A673 (cell line): ENCODE data around the gene PEX11G. TPM values are rescaled to one million over a fixed set of nuclear protein-coding genes. Genes with fewer than 3 reads are reported as not detected.

Source experiments
- BruUV-seq: library from RNA; stranded (reverse); fragments of 400-500 nt; replicated peaks from 2 replicates; lab custom pipeline; 2021; lab: Mats Ljungman, UMichigan
- CTCF ChIA-PET: fragments of 300-600 bp; sonication (Branson Sonifier 250); formaldehyde crosslinking; loops from one replicate; lab custom pipeline; 2022; ENCODE audit warnings: antibody characterized with exemption; lab: Charles Lee
- POLR2A ChIA-PET: fragments of 300-600 bp; sonication (Branson Sonifier 250); formaldehyde crosslinking; loops from one replicate; lab custom pipeline; 2022; ENCODE audit warnings: antibody characterized with exemption; ENCODE audit not compliant: low non-redundant PET; lab: Charles Lee
- DNase-seq: peaks from one replicate; pipeline ENCODE4 v3.0.0-alpha.2; 2015; ENCODE audit warnings: low spot score
- H3K27ac ChIP-seq: fragments of 200-600 bp; sonication (generic); 2 replicates; pipeline ENCODE4 v1.5.1; 2016; ENCODE audit warnings: mixed run types, low read depth, mild to moderate bottlenecking, mixed read lengths, antibody characterized with exemption, low read length; ENCODE audit not compliant: poor library complexity, severe bottlenecking
- H3K27me3 ChIP-seq: fragments of 200-600 bp; sonication (generic); replicated peaks from 2 replicates; pipeline ENCODE4 v1.6.1; 2017; ENCODE audit warnings: mixed run types, low read depth, mild to moderate bottlenecking, mixed read lengths, antibody characterized with exemption, low read length; ENCODE audit not compliant: insufficient read depth, poor library complexity
- H3K36me3 ChIP-seq: fragments of 200-600 bp; sonication (generic); 2 replicates; pipeline ENCODE4 v1.6.1; 2016; ENCODE audit warnings: mixed run types, mild to moderate bottlenecking, mixed read lengths, antibody characterized with exemption, low read length; ENCODE audit not compliant: insufficient read depth, poor library complexity, severe bottlenecking
- H3K4me1 ChIP-seq: fragments of 200-600 bp; sonication (generic); 2 replicates; pipeline ENCODE4 v1.6.1; 2017; ENCODE audit warnings: mixed run types, mild to moderate bottlenecking, mixed read lengths, antibody characterized with exemption, low read length; ENCODE audit not compliant: insufficient read depth, poor library complexity, severe bottlenecking
- H3K4me3 ChIP-seq: fragments of 200-600 bp; sonication (generic); 2 replicates; pipeline ENCODE4 v1.5.1; 2016; ENCODE audit warnings: low read depth, mixed run types, mild to moderate bottlenecking, mixed read lengths, low read length; ENCODE audit not compliant: poor library complexity, severe bottlenecking
- H3K9me3 ChIP-seq: fragments of 200-600 bp; sonication (generic); 2 replicates; pipeline ENCODE4 v1.6.1; 2016; ENCODE audit warnings: mixed run types, low read depth, mild to moderate bottlenecking, mixed read lengths, antibody characterized with exemption, low read length; ENCODE audit not compliant: poor library complexity, severe bottlenecking
- EZH2 ChIP-seq: fragments of 200-600 bp; sonication (generic); IDR thresholded peaks from 2 replicates; pipeline ENCODE4 v1.6.1; 2017; ENCODE audit warnings: borderline replicate concordance, low read depth, mild to moderate bottlenecking, mixed read lengths, antibody characterized with exemption, low read length; ENCODE audit not compliant: poor library complexity, severe bottlenecking
- intact Hi-C: fragments of 100-400 bp; cut with micrococcal nuclease; formaldehyde crosslinking; loops from one replicate; pipeline ENCODE4 v1.10.0; 2022; ENCODE audit not compliant: unreplicated experiment
- total RNA-seq: library from RNA; stranded (reverse); gene quantifications from 2 replicates; pipeline ENCODE4 v1.2.3, GENCODE V29; 2021
- TF ChIP-seq, protein P1 (sequence below): fragments of 300-800, 200-600 bp; sonication (generic); conservative IDR thresholded peaks from 2 replicates; pipeline ENCODE4 v1.5.1; 2017; ENCODE audit warnings: low read depth, mild to moderate bottlenecking, antibody characterized with exemption, low read length, moderate library complexity, mixed read lengths

Gene PEX11G
- total RNA-seq, 1 experiment from 2014 or later: 1.1 TPM

DNA sequence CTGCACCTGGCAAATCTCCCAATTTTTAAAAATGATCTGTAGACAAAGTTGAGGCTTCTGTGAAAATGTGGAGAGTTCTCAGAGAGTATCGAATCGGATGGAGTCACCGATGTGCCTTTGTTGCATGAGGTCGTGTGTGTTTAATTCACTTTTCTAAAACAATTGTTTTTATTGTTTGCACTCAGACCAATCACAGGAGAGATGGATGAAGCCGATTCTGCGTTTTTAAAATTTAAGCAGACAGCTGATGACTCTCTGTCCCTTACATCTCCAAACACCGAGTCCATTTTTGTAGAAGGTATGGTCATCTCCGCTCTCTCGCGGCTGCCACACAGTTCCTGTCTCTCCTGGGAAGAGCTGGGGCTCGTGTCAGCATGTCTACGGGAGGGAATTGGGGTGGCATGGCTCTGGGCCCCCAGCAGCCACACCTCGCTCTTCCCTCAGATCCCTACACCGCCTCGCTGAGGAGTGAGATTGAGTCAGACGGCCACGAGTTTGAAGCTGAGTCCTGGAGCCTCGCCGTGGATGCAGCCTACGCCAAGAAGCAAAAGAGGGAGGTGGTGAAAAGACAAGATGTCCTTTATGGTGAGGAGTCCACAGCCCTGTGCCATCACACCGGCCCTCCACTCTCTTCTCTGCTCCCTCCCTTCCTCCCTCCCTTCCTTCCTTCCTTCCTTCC, 47.2 kb downstream of the PEX11G start:
- no peaks in the 10 kb centered on the region for H3K9me3 ChIP-seq
- BruUV-seq: no TSS peak
- H3K27me3 ChIP-seq: no peaks in the 10 kb centered on the region
- H3K4me1 ChIP-seq: peaks cover 19% of the 10 kb centered on the region
- no peak for DNase-seq
- intact Hi-C loops: no loop called here
- ChIA-PET POLR2A (no interaction called here), CTCF (interaction anchor here (0.6 kb wide), 1 partner anchor 61 kb away, joined by 3 read pairs; no protein-coding TSS in a partner anchor)
- H3K36me3 ChIP-seq: peaks cover 17% of the 10 kb centered on the region
- H3K4me3 ChIP-seq: no peak overlapping the region
- no peak for TF ChIP-seq EZH2
- TF ChIP-seq, protein P1, sequence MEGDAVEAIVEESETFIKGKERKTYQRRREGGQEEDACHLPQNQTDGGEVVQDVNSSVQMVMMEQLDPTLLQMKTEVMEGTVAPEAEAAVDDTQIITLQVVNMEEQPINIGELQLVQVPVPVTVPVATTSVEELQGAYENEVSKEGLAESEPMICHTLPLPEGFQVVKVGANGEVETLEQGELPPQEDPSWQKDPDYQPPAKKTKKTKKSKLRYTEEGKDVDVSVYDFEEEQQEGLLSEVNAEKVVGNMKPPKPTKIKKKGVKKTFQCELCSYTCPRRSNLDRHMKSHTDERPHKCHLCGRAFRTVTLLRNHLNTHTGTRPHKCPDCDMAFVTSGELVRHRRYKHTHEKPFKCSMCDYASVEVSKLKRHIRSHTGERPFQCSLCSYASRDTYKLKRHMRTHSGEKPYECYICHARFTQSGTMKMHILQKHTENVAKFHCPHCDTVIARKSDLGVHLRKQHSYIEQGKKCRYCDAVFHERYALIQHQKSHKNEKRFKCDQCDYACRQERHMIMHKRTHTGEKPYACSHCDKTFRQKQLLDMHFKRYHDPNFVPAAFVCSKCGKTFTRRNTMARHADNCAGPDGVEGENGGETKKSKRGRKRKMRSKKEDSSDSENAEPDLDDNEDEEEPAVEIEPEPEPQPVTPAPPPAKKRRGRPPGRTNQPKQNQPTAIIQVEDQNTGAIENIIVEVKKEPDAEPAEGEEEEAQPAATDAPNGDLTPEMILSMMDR: no peak
- H3K27ac ChIP-seq: peak overlapping the region; percentile 57

DNA sequence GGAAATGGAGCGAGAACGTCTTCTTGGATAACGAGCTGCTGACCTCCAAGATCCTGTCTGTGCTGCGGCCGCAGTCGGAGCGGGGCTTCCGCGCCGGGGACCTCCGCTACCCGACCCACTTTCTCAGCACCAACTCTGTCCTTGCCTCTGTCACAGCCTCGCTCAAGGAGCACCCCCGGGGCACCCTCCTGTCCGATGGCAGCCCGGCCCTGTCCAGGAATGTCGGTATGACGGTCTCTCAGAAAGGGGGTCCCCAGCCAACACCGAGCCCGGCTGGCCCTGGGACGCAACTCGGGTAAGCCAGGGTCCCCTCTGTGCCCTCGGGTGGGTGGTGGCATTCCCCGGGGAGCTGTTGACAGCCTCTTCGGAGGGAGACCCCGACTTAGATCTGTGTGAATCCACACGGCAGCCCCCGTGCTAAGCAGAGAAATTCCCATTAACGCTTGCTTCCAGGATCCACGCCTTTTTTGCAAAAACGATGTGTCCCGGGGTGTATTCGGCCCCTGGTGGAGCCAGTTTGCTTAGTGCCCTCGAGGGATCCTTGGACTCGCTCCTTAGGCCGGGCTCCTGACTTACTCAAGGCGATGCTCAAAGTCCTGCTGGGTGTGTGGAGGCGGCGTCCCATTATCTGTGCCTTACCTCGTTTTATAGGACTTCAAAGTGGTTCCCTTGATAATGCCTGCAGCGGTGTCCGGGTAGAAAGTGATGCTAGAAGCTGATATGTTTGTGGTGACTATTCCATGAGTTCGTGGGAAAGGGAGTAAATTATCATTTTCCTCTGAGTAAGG, 48.5 kb downstream of the PEX11G start:
- Histone ChIP-seq H3K36me3 (peaks cover 15% of the 10 kb centered on the region), H3K4me3 (no peak overlapping the region), H3K27ac (no peak overlapping the region), H3K4me1 (peaks cover 19% of the 10 kb centered on the region), H3K27me3 (no peaks in the 10 kb centered on the region), H3K9me3 (no peaks in the 10 kb centered on the region)
- ChIA-PET CTCF (interaction anchor here (0.6 kb wide), 2 partner anchors 60 to 512 kb away, joined by 3 to 4 read pairs; no protein-coding TSS in a partner anchor), POLR2A (no interaction called here)
- intact Hi-C loops: no loop called here
- no peak for DNase-seq
- TF ChIP-seq, protein P1: no peak
- TF ChIP-seq EZH2: no peak
- BruUV-seq: no TSS peak

DNA sequence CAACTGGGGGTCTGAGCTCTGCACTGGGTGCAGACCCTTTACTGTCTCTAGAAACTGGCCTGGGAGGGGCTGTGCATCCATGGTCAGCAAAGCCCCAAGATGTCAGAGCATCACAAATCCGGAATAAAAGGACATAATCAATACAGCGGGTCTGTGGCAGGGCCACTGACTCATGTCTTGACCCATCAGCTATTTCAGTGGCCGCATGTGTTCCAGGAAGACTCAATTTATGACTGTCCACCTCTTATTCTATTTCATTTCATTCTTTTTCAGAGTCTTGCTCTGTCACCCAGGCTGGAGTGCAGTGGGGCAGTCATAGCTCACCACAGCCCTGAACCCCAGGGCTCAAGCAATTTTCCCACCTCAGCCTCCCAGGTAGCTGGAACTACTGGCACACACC, 53.2 kb downstream of the PEX11G start:
- H3K27ac ChIP-seq: no peak overlapping the region
- CTCF ChIA-PET: no interaction called here
- H3K36me3 ChIP-seq: no peaks in the 10 kb centered on the region
- no peak overlapping the region for H3K4me3 ChIP-seq
- no TSS peak for BruUV-seq
- H3K27me3 ChIP-seq: no peaks in the 10 kb centered on the region
- intact Hi-C loops: no loop called here
- no peak for TF ChIP-seq EZH2
- TF ChIP-seq, protein P1: no peak
- no peak for DNase-seq
- no peaks in the 10 kb centered on the region for H3K4me1 ChIP-seq
- POLR2A ChIA-PET: no interaction called here
- no peaks in the 10 kb centered on the region for H3K9me3 ChIP-seq
